K562 (cell line): Measurements from ENCODE around the gene DELE1. TPM values are rescaled to one million over a fixed set of nuclear protein-coding genes. Genes with fewer than 3 reads are reported as not detected.

Source experiments
- ARNT ChIP-seq, 2 experiments: fragments of 450-650 bp; IDR thresholded peaks; 2 replicates each; pipeline ENCODE4 v1.6.1; 2016; ENCODE audit warnings: mild to moderate bottlenecking in 1 of 2
- ESRRB ChIP-seq: fragments of 250-450 bp; sonication (Bioruptor Pico); IDR thresholded peaks from 2 replicates; pipeline ENCODE4 v1.5.0; 2020; ENCODE audit warnings: mild to moderate bottlenecking, moderate library complexity, borderline replicate concordance
- FOXM1 ChIP-seq, 2 experiments: fragments of 450-650 bp in 1 of 2; sonication (generic) in 1 of 2; formaldehyde crosslinking in 1 of 2; IDR thresholded peaks; 2 replicates each; pipeline versions ENCODE4 v1.6.1 to v1.9.0; 2017 to 2022; ENCODE audit warnings: low read depth in 2 of 2, mild to moderate bottlenecking in 2 of 2, missing genetic modification reagents in 1 of 2, moderate library complexity in 1 of 2
- JUND ChIP-seq, 2 experiments: IDR thresholded peaks; 2 replicates in 1 of 2; 3 replicates in 1 of 2; pipeline ENCODE4 v1.6.1; 2011; ENCODE audit warnings: borderline replicate concordance in 2 of 2, low read depth in 2 of 2, low read length in 2 of 2, improper control_type of control experiment in 1 of 2, missing biosample characterization in 1 of 2, missing genetic modification characterization in 1 of 2, missing genetic modification reagents in 1 of 2
- KAT7 ChIP-seq: sonication (generic); formaldehyde crosslinking; IDR thresholded peaks from 2 replicates; pipeline ENCODE4 v1.8.0; 2022; ENCODE audit warnings: missing genetic modification reagents, mild to moderate bottlenecking, borderline replicate concordance
- SOX6 ChIP-seq: fragments of 450-650 bp; IDR thresholded peaks from 2 replicates; pipeline ENCODE4 v1.6.1; 2014; ENCODE audit warnings: mild to moderate bottlenecking
- SP2 ChIP-seq: IDR thresholded peaks from 2 replicates; pipeline ENCODE4 v1.6.1; 2011; ENCODE audit warnings: mild to moderate bottlenecking, low read depth, low read length, moderate library complexity; ENCODE audit not compliant: poor library complexity, severe bottlenecking; ENCODE audit errors: extremely low read depth
- polyA plus RNA-seq, 8 experiments: library from polyadenylated mRNA; depleted of rRNA in 4 of 8; stranded (reverse) in 5 of 8; unstranded in 3 of 8; fragments of >200 nt; fragmentation: Nextera tagmentation in 2 of 8; fragmentation: Illumina TruSeq in 1 of 8; extraction: Ambion mirVana in 2 of 8; extraction: Trizol in 1 of 8; gene quantifications; 2 replicates each; pipeline versions ENCODE4 v1.2.1 to v1.2.3, GENCODE V29; 2011 to 2014; ENCODE audit warnings: inconsistent platforms in 1 of 8, missing spikeins in 1 of 8
- total RNA-seq, 7 experiments: library from RNA; depleted of rRNA in 6 of 7; stranded (reverse); fragments of >200 nt in 6 of 7; fragmentation: Illumina TruSeq in 2 of 7; extraction: Trizol in 2 of 7; gene quantifications; 2 replicates each; pipeline versions ENCODE4 v1.2.1 to v1.2.3, GENCODE V29; 2011 to 2021; ENCODE audit warnings: low replicate concordance in 1 of 7
- TF ChIP-seq, protein P1 (sequence below), 2 experiments: fragments of 450-650 bp in 1 of 2; sonication (generic) in 1 of 2; formaldehyde crosslinking in 1 of 2; IDR thresholded peaks; 2 replicates each; pipeline versions ENCODE4 v1.7.1 to v1.9.0; 2016 to 2022; ENCODE audit warnings: inconsistent platforms in 1 of 2, mild to moderate bottlenecking in 1 of 2, missing genetic modification reagents in 1 of 2
- TF ChIP-seq, protein P2 (sequence below), 2 experiments: IDR thresholded peaks; 2 replicates each; pipeline ENCODE4 v1.6.1; 2012; ENCODE audit warnings: improper control_type of control experiment in 2 of 2, low read depth in 2 of 2, low read length in 2 of 2, borderline replicate concordance in 1 of 2
- TF ChIP-seq, protein P3 (sequence below): fragments of 450-650 bp; formaldehyde crosslinking; IDR thresholded peaks from 2 replicates; pipeline ENCODE4 v1.4.0; 2020; ENCODE audit warnings: mild to moderate bottlenecking, mixed read lengths

Gene DELE1
- total and polyA plus RNA-seq, 9 of the 15 experiments (the other 6 are each of a cell fraction or from before 2014, with no cell fraction given) = 16.6 to 74.4 (median 49.8) TPM

DNA sequence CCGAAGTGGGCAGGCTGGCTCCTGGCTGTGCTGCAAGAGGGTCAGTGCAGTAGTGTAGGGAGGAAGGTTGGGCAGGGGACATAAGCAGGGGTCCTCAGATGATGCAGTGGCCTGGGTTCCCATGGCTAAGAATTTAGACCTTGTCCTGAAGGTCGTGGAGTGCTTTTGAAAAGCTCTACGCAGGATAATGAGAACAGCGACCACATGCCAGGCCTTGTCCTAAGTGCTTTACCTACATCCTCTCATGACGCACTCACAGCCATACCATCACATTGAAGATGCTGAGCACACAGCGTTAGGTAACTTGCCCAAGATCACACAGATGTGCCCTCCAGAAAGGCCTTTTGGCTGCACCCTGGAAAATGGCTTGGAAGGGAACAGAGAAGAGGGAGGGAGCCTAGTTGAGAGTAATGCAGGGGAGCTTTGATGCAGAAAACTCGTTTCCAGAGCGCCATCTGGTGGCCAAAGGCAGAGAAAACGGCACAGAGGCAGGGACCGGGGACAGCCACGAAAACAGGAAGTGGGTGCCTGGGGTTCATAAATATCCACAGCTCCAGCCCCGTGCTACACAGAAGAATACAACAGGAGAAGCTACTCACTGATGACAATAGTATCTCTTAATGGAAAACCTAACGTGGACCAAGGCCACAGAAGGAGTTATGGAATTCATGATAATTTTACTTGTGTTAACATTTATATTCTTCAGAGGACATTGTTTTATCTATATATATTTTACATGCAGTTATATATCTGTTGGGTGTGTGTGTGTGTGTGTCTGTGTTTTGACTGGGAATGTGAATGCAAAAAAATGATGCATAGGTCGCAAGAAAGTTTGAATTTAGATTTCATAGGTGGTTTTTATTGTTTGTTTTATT is 37.0 kb downstream of the DELE1 start (continued):
- TF ChIP-seq, protein P1, sequence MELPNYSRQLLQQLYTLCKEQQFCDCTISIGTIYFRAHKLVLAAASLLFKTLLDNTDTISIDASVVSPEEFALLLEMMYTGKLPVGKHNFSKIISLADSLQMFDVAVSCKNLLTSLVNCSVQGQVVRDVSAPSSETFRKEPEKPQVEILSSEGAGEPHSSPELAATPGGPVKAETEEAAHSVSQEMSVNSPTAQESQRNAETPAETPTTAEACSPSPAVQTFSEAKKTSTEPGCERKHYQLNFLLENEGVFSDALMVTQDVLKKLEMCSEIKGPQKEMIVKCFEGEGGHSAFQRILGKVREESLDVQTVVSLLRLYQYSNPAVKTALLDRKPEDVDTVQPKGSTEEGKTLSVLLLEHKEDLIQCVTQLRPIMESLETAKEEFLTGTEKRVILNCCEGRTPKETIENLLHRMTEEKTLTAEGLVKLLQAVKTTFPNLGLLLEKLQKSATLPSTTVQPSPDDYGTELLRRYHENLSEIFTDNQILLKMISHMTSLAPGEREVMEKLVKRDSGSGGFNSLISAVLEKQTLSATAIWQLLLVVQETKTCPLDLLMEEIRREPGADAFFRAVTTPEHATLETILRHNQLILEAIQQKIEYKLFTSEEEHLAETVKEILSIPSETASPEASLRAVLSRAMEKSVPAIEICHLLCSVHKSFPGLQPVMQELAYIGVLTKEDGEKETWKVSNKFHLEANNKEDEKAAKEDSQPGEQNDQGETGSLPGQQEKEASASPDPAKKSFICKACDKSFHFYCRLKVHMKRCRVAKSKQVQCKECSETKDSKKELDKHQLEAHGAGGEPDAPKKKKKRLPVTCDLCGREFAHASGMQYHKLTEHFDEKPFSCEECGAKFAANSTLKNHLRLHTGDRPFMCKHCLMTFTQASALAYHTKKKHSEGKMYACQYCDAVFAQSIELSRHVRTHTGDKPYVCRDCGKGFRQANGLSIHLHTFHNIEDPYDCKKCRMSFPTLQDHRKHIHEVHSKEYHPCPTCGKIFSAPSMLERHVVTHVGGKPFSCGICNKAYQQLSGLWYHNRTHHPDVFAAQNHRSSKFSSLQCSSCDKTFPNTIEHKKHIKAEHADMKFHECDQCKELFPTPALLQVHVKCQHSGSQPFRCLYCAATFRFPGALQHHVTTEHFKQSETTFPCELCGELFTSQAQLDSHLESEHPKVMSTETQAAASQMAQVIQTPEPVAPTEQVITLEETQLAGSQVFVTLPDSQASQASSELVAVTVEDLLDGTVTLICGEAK (IDR thresholded peaks at IDR 0.05) = peak; percentile 49; the same call in 1 of the 2 replicates
- TF ChIP-seq, protein P1 (CRISPR knock-in tag; IDR thresholded peaks at IDR 0.05) = no peak
- TF ChIP-seq FOXM1 (IDR thresholded peaks at IDR 0.05; ENCODE audit: low read depth) = no peak
- TF ChIP-seq FOXM1 (CRISPR knock-in tag; IDR thresholded peaks at IDR 0.05; ENCODE audit: low read depth) = no peak
- TF ChIP-seq SP2 = no peak
- no peak for TF ChIP-seq ESRRB (CRISPR knock-in tag)
- peak; percentile 63; the same call in 1 of the 2 replicates for TF ChIP-seq JUND (IDR thresholded peaks at IDR 0.05; ENCODE audit: borderline replicate concordance, low read depth, low read length)
- no peak for TF ChIP-seq JUND (tag; IDR thresholded peaks at IDR 0.05; ENCODE audit: borderline replicate concordance, low read depth, low read length)
- 0 out of 2 replicates have a peak, but pooled peaks have one; percentile 34 for TF ChIP-seq KAT7 (CRISPR knock-in tag)
- TF ChIP-seq, protein P2, sequence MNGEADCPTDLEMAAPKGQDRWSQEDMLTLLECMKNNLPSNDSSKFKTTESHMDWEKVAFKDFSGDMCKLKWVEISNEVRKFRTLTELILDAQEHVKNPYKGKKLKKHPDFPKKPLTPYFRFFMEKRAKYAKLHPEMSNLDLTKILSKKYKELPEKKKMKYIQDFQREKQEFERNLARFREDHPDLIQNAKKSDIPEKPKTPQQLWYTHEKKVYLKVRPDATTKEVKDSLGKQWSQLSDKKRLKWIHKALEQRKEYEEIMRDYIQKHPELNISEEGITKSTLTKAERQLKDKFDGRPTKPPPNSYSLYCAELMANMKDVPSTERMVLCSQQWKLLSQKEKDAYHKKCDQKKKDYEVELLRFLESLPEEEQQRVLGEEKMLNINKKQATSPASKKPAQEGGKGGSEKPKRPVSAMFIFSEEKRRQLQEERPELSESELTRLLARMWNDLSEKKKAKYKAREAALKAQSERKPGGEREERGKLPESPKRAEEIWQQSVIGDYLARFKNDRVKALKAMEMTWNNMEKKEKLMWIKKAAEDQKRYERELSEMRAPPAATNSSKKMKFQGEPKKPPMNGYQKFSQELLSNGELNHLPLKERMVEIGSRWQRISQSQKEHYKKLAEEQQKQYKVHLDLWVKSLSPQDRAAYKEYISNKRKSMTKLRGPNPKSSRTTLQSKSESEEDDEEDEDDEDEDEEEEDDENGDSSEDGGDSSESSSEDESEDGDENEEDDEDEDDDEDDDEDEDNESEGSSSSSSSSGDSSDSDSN (IDR thresholded peaks at IDR 0.05; ENCODE audit: borderline replicate concordance in 1 of 2, low read depth in 2 of 2, low read length in 2 of 2) = no peak
- TF ChIP-seq SOX6 = peak; percentile 48; the same call in 1 of the 2 replicates
- 0 out of 4 replicates have a peak, but pooled peaks of 1 of the 2 experiments have one; percentile 59 for TF ChIP-seq ARNT (IDR thresholded peaks at IDR 0.05)
- TF ChIP-seq, protein P3, sequence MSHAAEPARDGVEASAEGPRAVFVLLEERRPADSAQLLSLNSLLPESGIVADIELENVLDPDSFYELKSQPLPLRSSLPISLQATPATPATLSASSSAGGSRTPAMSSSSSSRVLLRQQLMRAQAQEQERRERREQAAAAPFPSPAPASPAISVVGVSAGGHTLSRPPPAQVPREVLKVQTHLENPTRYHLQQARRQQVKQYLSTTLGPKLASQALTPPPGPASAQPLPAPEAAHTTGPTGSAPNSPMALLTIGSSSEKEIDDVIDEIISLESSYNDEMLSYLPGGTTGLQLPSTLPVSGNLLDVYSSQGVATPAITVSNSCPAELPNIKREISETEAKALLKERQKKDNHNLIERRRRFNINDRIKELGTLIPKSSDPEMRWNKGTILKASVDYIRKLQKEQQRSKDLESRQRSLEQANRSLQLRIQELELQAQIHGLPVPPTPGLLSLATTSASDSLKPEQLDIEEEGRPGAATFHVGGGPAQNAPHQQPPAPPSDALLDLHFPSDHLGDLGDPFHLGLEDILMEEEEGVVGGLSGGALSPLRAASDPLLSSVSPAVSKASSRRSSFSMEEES (CRISPR knock-in tag) = no peak
